DMS 273 (cell line): ENCODE data around the gene PPT1.
A peak's percentile ranks its signal among the peaks of the same experiment; 100 is the strongest.

Experiments used
- DNase-seq: peaks from one replicate; lab custom pipeline; 2025; ENCODE audit not compliant: unreplicated experiment; lab: John Stamatoyannopoulos, UW

Gene PPT1

GRCh38 chr1:40096977-40097782, at the start of gene PPT1:
Gene PPT1, minus strand, starts transcription at chr1:40097252. Its CDS starts 14 bp downstream, at chr1:40097238.
- DNase-seq: peak; percentile 100

DNA sequence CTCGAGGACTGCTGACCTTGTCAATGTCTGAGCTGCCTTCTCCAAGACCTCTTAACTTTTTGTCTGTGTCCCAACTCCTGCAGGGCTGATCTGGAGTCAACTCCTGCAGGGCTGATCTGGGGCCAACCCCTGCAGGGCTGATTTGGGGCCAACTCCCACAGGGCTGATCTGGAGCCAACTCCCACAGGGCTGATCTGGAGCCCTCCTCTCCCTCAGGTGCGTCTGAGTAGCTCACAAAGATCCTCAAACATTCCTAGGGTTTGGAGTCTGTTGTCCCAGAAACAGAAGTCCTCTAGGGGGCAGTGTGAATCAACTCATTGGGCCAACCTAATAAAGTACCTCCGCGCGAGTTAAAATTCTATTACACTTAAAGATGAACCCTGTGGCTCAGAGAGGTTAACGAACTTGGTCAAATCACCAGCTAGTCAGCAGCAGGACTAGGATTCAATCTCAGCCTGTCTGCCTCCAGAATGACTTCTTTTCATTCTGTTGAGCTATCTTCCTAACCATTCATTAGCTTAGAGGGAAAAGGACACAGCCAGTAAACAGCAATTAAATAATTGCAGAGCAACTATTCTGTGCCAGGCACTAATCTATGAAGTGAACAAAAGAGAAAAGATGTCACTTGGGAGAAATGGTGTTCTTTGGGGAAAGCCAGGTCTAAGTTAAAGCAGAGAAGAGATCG, 47.0 kb upstream of the PPT1 start:
- DNase-seq: peak; percentile 100

DNA sequence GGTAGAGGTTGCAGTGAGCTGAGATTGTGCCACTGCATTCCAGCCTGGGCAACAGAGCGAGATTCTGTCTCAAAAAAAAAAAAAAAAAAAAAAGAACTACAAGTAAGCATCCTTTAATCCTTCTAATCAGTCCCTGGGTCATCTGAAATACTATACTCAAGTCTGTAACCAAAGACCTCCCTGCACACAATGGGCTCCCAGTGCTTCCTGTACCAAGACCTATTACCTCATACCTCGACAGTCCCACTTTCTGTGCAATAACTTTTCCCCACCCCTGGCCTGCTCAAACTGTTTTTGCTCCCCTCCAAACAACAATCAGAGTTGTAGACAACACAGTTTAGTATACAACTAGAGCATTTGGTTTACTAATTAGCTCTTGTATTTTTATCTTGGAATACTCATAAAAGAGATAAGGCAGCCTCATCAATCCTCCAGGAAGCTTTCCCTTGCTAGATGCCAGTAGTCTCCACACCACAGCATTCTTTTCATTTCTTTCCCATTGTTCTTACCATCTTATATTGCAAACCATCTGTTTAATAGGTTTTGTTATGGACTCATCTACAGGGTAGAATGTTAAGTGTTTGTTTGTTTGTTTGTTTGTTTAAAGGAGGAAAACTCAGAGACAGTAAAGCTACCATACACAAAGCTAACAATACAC, 45.0 kb upstream of the PPT1 start:
- no peak for DNase-seq

- peak; percentile 87 for DNase-seq
Measured at GRCh38 chr1:40140211-40140973, 43.3 kb upstream of the PPT1 start.

DNA sequence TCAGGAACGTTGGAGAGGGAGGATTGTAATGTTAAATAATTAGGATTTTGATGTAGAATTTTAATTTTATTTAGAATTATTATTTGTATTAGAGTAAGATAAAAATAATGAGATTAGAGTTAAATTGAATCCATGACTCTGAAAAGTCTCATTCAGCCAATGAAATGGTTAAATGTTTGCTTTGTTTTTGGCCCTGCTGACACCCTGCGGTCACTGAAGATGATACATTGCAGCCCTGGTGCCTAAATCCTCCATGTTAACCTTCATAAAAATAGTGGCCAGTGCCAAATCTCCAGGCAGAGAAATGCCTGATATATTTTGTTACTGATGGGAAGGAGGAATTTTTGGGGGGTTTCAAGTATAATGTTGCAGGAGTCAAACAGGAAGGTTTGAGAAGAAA, 36.8 kb upstream of the PPT1 start:
- peak; percentile 87 for DNase-seq

- DNase-seq: no peak
Measured at GRCh38 chr1:40133312-40133665, 36.2 kb upstream of the PPT1 start.

- DNase-seq: no peak
Measured at GRCh38 chr1:40132383-40133311, 35.6 kb upstream of the PPT1 start.

GRCh38 chr1:40130892-40131291, 33.8 kb upstream of the PPT1 start:
- no peak for DNase-seq

- peak; percentile 96 for DNase-seq
Measured at GRCh38 chr1:40122855-40123254, 25.8 kb upstream of the PPT1 start.

- DNase-seq: no peak
Measured at GRCh38 chr1:40120128-40120527, 23.1 kb upstream of the PPT1 start.

DNA sequence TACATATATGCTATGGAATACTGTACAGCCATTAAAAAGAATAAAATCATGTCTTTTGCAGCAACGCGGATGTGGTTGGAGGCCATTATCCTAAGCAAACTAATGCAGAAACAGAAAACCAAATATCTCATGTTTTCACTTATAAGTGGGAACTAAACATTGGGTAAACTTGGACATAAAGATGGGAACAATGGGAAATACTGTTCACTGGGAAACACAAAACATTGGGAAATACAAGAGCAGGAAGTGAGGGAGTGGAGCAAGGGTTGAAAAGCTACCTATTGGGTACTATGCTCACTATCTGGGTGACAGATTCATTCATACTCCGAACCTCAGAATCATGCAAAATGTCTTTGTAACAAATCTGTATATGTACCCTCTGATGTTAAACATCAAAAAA, 17.3 kb upstream of the PPT1 start:
- DNase-seq: no peak

- DNase-seq: no peak
Measured at GRCh38 chr1:40110389-40110788, 13.3 kb upstream of the PPT1 start.

DNA sequence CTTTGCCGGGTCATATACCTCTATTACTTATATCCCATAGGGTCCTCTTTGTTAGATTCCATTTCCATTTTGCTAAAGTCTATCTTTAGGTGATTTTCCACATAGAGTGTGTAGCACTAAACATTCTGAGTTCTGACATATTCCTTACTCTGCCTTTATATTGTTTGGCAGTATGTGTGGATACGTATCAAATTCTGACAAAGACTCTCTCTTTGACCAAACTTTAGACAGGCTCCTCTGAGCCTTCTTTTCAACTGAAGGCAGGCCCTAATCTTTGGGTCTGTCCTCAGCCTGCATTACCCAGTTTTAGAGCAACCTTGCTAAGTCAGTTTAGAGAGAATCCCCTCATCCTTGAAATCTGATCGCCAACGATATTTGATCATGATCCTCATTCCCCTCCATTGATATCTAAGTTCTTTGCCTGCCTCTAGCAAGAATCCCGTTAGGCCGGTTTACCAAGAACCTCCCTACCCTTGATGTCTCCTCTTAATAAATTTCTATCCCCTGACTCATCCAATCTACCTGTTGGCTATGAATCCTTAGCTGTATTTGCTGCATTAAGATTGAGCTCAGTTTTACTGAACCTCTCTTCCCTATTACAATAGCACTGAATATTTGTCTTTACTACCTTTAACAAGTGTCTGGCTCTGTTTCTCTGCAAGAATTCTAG, 10.4 kb upstream of the PPT1 start:
- DNase-seq: no peak

DNA sequence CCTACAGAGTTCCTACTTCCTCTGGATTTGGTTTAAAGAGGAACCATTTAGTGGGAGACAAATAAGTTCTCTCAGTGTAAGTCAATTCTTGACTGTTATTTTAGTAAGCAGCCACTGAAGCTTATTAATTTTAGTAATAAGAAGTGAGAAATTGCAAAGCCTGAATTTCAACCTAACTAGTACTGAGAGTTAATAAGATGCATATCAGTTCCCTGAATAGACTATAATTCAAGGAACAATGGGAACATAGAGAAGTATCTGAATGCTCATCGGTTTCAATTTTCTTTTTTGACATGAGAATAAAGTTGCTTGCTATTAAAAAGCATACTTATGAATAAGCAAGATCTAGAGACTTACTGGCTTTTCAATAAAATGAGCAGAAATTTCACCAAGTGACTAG, 8.0 kb upstream of the PPT1 start:
- no peak for DNase-seq

- DNase-seq: no peak
Measured at GRCh38 chr1:40102896-40103295, 5.8 kb upstream of the PPT1 start.

DNA sequence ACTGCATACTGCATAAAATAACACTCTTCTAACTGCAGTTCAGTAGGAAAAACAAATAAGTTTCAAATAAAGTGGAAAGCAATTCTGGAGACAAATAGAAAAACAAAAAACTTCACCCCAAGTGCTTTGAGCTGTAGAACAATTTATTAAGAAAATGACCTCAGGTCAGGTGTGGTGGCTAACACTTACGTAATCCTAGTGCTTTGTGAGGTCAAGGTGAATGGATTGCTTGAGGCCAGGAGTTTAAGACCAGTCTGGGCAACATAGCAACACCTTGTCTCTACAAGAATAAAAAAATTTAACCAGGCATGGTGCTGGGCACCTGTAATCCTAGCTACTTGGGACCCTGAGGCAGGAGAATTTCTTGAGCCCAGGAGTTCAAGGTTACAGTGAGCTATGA, 5.0 kb upstream of the PPT1 start:
- no peak for DNase-seq

GRCh38 chr1:40096646-40096976, 441 bp downstream of the PPT1 start:
- DNase-seq: no peak

GRCh38 chr1:40095806-40096205, 1.2 kb downstream of the PPT1 start:
- no peak for DNase-seq

DNA sequence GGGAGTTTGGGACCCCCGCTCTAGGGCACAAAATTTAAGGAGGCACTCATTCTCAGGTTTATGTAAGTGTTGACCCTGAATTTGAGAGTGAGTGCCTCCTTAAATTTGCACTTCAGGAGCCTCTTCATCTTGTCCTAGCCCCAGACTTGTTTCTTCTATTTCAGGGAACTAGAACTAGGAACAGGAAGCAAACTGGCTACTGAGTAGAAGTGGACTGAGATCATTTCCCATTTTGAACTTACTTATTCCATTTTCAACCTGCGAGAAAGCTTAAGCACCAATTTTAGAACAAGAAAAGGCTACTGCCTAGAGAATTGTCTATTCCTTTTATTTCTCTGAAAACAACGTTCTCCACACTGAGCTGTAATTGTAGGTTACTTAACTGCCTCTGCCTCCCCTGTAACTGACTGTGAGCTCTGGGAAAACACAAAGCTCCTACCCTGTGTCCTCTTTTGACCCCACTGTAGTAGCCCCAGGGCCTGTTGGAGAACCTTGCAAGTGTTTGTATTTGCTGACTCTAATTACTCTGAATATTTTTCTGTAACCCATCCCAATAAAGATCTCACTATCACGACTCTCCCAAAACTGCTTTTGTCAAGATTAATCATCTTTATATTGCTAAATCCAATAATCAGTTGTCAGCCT, 2.5 kb downstream of the PPT1 start:
- DNase-seq: no peak
